RWPE1 (cell line): ENCODE data around the gene SSR1.
"Not testable (repeated sequence)": the region's sequence is repeated elsewhere in the genome, so short reads cannot be mapped to it uniquely, and the experiment has no call there.

Experiments
- CTCF ChIA-PET: fragments of 350-600 bp; sonication (Branson Sonifier 250); formaldehyde crosslinking; extraction: SDS; loops from one replicate; lab custom pipeline; 2021; lab: Yijun Ruan, JAX
- POLR2A ChIA-PET: fragments of 400-600 bp; formaldehyde crosslinking; extraction: SDS; loops from one replicate; lab custom pipeline; 2020; ENCODE audit warnings: antibody characterized with exemption; ENCODE audit not compliant: low non-redundant PET; lab: Yijun Ruan, JAX
- DNase-seq: peaks from one replicate; pipeline ENCODE4 v3.0.0; 2012; ENCODE audit warnings: low spot score
- H3K27ac ChIP-seq: fragments of 450-650 bp; 2 replicates; pipeline ENCODE4 v1.5.1; 2017
- CTCF ChIP-seq: fragments of 450-650 bp; conservative IDR thresholded peaks from 2 replicates; pipeline ENCODE4 v1.5.1; 2017; ENCODE audit warnings: low read depth, mild to moderate bottlenecking

Gene SSR1

GRCh38 chr6:7341271-7341670, 28.3 kb upstream of the SSR1 start:
- no peak overlapping the region for H3K27ac ChIP-seq
- no peak for DNase-seq
- ChIA-PET POLR2A (no interaction called here), CTCF (interaction anchor here (0.6 kb wide), 1 partner anchor 1330 kb away, joined by 3 read pairs; no protein-coding TSS in a partner anchor)
- no peak for TF ChIP-seq CTCF

- H3K27ac ChIP-seq, DNase-seq, POLR2A ChIA-PET: not testable (repeated sequence)
- CTCF ChIA-PET = interaction anchor here (0.6 kb wide), 1 partner anchor 15 kb away, joined by 3 read pairs; no protein-coding TSS in a partner anchor
Observed at GRCh38 chr6:7339007-7339732, 26.2 kb upstream of the SSR1 start.

- CTCF ChIA-PET = no interaction called here
- H3K27ac ChIP-seq = no peak overlapping the region
- POLR2A ChIA-PET = no interaction called here
- TF ChIP-seq CTCF = no peak
- DNase-seq = no peak
Observed at GRCh38 chr6:7338031-7338430, 25.0 kb upstream of the SSR1 start.

GRCh38 chr6:7335519-7335918, 22.5 kb upstream of the SSR1 start:
- POLR2A ChIA-PET = no interaction called here
- TF ChIP-seq CTCF = no peak
- no peak for DNase-seq
- CTCF ChIA-PET = interaction anchor here (0.6 to 1.0 kb wide), 3 partner anchors 17 to 336 kb away, joined by 3 read pairs; no protein-coding TSS in a partner anchor
- H3K27ac ChIP-seq = no peak overlapping the region

- no peak for TF ChIP-seq CTCF
- H3K27ac ChIP-seq = no peak overlapping the region
- CTCF ChIA-PET = interaction anchor here (1.0 kb wide), 1 partner anchor 59 kb away, joined by 3 read pairs; no protein-coding TSS in a partner anchor
- POLR2A ChIA-PET = no interaction called here
- no peak for DNase-seq
Observed at GRCh38 chr6:7334685-7335084, 21.7 kb upstream of the SSR1 start.

GRCh38 chr6:7332090-7332745, 19.2 kb upstream of the SSR1 start:
- ChIA-PET CTCF (interaction anchor here (0.7 kb wide), 1 partner anchor 30 kb away, joined by 3 read pairs; no protein-coding TSS in a partner anchor), POLR2A (interaction anchor here (0.6 kb wide), 1 partner anchor 18 kb away, joined by 3 read pairs; no protein-coding TSS in a partner anchor)

More at GRCh38 chr6:7332090-7332745, 19.2 kb upstream of the SSR1 start:
- DNase-seq = no peak
- TF ChIP-seq CTCF = no peak
- peak overlapping the region; percentile 69 for H3K27ac ChIP-seq
